SK-N-SH (cell line): ENCODE data around the gene PRKCA.

Experiments used
- CTCF ChIP-seq: fragments of 200-600 bp; sonication (generic); IDR thresholded peaks from 2 replicates; pipeline ENCODE4 v1.6.1; 2017; ENCODE audit warnings: antibody characterized with exemption, mild to moderate bottlenecking, moderate library complexity
- EZH2phosphoT487 ChIP-seq: fragments of 200-600 bp; sonication (generic); IDR thresholded peaks from 2 replicates; pipeline ENCODE4 v1.6.1; 2017; ENCODE audit warnings: low read depth, mixed run types, mild to moderate bottlenecking, antibody characterized with exemption, moderate library complexity, borderline replicate concordance
- YY1 ChIP-seq: IDR thresholded peaks from 2 replicates; pipeline ENCODE4 v1.4.0; 2012; ENCODE audit warnings: low read depth, mild to moderate bottlenecking

GRCh38 chr17:66702106-66702936 is 399.9 kb downstream of the PRKCA start:
- TF ChIP-seq YY1 (no peak), CTCF (no peak), EZH2phosphoT487 (no peak)
